ENCODE data around the gene HIVEP2. TPM values are rescaled to one million over a fixed set of nuclear protein-coding genes. Genes with fewer than 3 reads are reported as not detected.

Gene HIVEP2
- total and polyA plus RNA-seq, 4 donors, result 3.0 to 23.8 (median 11.2) TPM

DNA sequence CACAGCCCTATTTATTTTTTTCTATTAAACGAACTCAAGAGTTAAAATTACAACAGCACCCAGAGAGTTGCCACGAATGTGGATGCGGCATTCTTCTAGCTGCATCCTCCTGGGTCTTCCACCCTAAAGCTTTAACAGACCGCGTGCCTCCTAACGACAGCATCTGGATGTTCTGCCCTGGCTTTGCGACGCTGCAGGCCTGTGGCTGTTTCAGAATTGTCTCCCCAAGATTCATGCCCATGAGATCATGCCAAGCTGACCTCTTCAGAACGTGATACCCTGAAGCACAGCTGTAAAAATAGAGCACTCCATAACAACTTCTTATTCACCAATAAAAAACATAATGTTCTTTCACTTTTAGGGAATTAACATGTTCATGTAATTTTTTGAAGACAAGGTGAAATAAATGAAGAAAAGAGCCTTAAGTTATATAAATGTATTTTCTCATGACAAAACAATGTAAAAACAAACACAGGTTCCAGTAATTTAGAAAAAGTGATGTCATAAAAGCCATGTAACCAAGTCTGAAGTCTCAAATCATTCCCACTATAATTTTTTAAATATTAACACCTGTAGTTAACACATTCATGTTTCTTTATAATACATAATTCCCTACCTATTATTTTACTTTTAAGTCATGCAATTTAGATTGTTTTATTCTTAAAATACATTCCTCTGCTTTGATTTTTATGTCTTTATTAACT lies 26.5 kb downstream of the HIVEP2 start:
- TF ChIP-seq, protein P1, sequence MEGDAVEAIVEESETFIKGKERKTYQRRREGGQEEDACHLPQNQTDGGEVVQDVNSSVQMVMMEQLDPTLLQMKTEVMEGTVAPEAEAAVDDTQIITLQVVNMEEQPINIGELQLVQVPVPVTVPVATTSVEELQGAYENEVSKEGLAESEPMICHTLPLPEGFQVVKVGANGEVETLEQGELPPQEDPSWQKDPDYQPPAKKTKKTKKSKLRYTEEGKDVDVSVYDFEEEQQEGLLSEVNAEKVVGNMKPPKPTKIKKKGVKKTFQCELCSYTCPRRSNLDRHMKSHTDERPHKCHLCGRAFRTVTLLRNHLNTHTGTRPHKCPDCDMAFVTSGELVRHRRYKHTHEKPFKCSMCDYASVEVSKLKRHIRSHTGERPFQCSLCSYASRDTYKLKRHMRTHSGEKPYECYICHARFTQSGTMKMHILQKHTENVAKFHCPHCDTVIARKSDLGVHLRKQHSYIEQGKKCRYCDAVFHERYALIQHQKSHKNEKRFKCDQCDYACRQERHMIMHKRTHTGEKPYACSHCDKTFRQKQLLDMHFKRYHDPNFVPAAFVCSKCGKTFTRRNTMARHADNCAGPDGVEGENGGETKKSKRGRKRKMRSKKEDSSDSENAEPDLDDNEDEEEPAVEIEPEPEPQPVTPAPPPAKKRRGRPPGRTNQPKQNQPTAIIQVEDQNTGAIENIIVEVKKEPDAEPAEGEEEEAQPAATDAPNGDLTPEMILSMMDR (IDR thresholded peaks at IDR 0.05; ENCODE audit: control extremely low read depth, extremely low read depth), result no peak
- H3K27me3 ChIP-seq (ENCODE audit: control insufficient read depth in 3 of 3, insufficient read depth in 3 of 3, low read length in 2 of 3), result no peaks in the 10 kb centered on the region
- H3K4me3 ChIP-seq, result no peak overlapping the region
- 91 to 96% methylated on average over 9 of the region's 9 CpGs for WGBS, 2 donors
- H3K9me3 ChIP-seq (ENCODE audit: control insufficient read depth in 4 of 4, insufficient read depth in 3 of 4, low read length in 3 of 4), result no peaks in the 10 kb centered on the region
- H3K27ac ChIP-seq (ENCODE audit: low read depth in 1 of 2, low read length in 1 of 2), result no peak overlapping the region
- no peak for ATAC-seq (ENCODE audit: insufficient read depth, low FRiP score)
- H3K36me3 ChIP-seq (ENCODE audit: control insufficient read depth in 4 of 4, insufficient read depth in 4 of 4, low read length in 4 of 4), result no peaks in the 10 kb centered on the region
- no peak overlapping the region for H3K9ac ChIP-seq (ENCODE audit: insufficient read depth in 1 of 2, low read length in 2 of 2)
- H3K4me1 ChIP-seq (ENCODE audit: control insufficient read depth in 5 of 5, insufficient read depth in 5 of 5, low read length in 5 of 5), result peaks cover 0 to 3% (median 0%) of the 10 kb centered on the region in 5 donors
- no peak for DNase-seq

DNA sequence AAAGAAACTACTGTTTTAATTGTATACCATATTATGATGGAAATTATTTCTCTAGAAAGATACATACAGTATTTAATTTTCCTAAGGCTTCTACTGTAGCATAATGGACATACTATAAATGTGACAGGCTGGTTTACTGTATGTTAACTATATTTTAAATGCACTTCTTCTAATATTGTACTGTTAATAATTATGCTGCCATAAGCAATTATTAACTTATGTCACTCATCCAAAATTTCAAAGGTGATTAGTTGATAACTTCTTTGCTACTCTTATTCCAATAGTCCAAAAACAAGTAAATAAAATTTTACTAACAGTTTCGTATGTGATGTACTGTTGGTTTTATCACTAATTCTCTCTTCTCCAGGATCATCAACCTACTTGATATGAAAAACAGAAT lies 28.1 kb downstream of the HIVEP2 start:
- peaks cover 0 to 3% (median 0%) of the 10 kb centered on the region in 5 donors for H3K4me1 ChIP-seq (ENCODE audit: control insufficient read depth in 5 of 5, insufficient read depth in 5 of 5, low read length in 5 of 5)
- TF ChIP-seq, protein P1 (IDR thresholded peaks at IDR 0.05; ENCODE audit: control extremely low read depth, extremely low read depth), result no peak
- H3K27me3 ChIP-seq (ENCODE audit: control insufficient read depth in 3 of 3, insufficient read depth in 3 of 3, low read length in 2 of 3), result no peaks in the 10 kb centered on the region
- H3K9me3 ChIP-seq (ENCODE audit: control insufficient read depth in 4 of 4, insufficient read depth in 3 of 4, low read length in 3 of 4), result no peaks in the 10 kb centered on the region
- no peaks in the 10 kb centered on the region for H3K36me3 ChIP-seq (ENCODE audit: control insufficient read depth in 4 of 4, insufficient read depth in 4 of 4, low read length in 4 of 4)
- no peak overlapping the region for H3K4me3 ChIP-seq
- H3K27ac ChIP-seq (ENCODE audit: low read depth in 1 of 2, low read length in 1 of 2), result no peak overlapping the region
- ATAC-seq (ENCODE audit: insufficient read depth, low FRiP score) (no peak), DNase-seq (no peak)
- WGBS, 2 donors, result 90 to 94% methylated on average over 1 of the region's 1 CpG
- no peak overlapping the region for H3K9ac ChIP-seq (ENCODE audit: insufficient read depth in 1 of 2, low read length in 2 of 2)

DNA sequence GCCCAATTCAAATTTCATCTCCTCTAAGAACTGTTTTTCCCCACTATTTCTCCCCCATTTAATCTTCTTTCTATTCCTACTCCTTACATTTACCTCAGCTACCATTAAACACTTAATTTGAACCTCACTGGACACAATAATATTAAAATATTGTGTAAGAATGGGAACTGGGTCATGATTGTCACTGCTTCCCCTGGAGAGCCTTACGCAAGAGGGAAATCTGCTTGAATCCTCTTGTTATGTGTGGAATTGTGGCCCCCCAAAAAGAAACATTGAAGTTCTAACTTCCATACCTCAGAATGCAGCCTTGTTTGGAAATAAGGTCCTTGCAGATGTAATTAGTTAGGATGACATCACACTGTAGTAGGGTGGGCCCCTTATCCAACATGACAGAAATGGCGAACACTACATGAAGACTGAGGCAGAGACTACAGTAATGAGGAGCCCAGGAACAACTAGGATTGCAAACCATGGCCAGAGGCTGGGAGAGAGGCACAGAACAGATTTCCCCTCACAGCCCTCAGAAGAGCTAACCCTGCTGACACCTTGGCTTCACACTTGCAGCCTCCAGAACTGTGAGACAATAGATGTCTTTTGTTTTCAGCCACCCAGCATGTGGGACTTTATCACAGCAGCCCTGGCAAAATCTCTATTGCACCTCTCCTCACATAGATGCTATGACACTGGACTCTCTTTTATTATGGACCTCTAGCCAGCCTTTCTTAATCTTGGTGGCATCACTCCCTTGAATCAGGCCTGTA lies 29.9 kb downstream of the HIVEP2 start:
- TF ChIP-seq, protein P1 (IDR thresholded peaks at IDR 0.05; ENCODE audit: control extremely low read depth, extremely low read depth), result no peak
- Histone ChIP-seq H3K27me3 (ENCODE audit: control insufficient read depth in 3 of 3, insufficient read depth in 3 of 3, low read length in 2 of 3) (no peaks in the 10 kb centered on the region), H3K9ac (ENCODE audit: insufficient read depth in 1 of 2, low read length in 2 of 2) (no peak overlapping the region), H3K36me3 (ENCODE audit: control insufficient read depth in 4 of 4, insufficient read depth in 4 of 4, low read length in 4 of 4) (no peaks in the 10 kb centered on the region), H3K9me3 (ENCODE audit: control insufficient read depth in 4 of 4, insufficient read depth in 3 of 4, low read length in 3 of 4) (no peaks in the 10 kb centered on the region), H3K27ac (ENCODE audit: low read depth in 1 of 2, low read length in 1 of 2) (no peak overlapping the region), H3K4me1 (ENCODE audit: control insufficient read depth in 5 of 5, insufficient read depth in 5 of 5, low read length in 5 of 5) (peaks cover 0 to 2% (median 0%) of the 10 kb centered on the region in 5 donors), H3K4me3 (no peak overlapping the region)
- 89 to 92% methylated on average over 2 of the region's 2 CpGs for WGBS, 2 donors
- no peak for DNase-seq
- no peak for ATAC-seq (ENCODE audit: insufficient read depth, low FRiP score)

Measured in lung (tissue), 12 donors.